HL-60 (cell line): ENCODE data around the gene KLHL25.

ENCODE experiments used
- POLR2AphosphoS5 ChIP-seq: IDR thresholded peaks from 2 replicates; pipeline ENCODE4 v1.6.1; 2012; ENCODE audit warnings: low read depth
- TF ChIP-seq, protein P1 (sequence below): IDR thresholded peaks from one replicate; pipeline ENCODE4 v1.5.1; 2011; ENCODE audit warnings: low read length, control low read depth, inconsistent platforms; ENCODE audit not compliant: insufficient read depth

- TF ChIP-seq, protein P1, sequence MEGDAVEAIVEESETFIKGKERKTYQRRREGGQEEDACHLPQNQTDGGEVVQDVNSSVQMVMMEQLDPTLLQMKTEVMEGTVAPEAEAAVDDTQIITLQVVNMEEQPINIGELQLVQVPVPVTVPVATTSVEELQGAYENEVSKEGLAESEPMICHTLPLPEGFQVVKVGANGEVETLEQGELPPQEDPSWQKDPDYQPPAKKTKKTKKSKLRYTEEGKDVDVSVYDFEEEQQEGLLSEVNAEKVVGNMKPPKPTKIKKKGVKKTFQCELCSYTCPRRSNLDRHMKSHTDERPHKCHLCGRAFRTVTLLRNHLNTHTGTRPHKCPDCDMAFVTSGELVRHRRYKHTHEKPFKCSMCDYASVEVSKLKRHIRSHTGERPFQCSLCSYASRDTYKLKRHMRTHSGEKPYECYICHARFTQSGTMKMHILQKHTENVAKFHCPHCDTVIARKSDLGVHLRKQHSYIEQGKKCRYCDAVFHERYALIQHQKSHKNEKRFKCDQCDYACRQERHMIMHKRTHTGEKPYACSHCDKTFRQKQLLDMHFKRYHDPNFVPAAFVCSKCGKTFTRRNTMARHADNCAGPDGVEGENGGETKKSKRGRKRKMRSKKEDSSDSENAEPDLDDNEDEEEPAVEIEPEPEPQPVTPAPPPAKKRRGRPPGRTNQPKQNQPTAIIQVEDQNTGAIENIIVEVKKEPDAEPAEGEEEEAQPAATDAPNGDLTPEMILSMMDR: no peak
- TF ChIP-seq POLR2AphosphoS5: no peak
Observed at GRCh38 chr15:85825719-85826118, 31.0 kb upstream of the KLHL25 start.
